Fibroblast of pulmonary artery (primary cell): ENCODE data around the gene PRKAR1B.

Experiments used
- DNase-seq: peaks from one replicate; pipeline ENCODE4 v3.0.0-alpha.2; 2010; ENCODE audit warnings: low read depth
- H3K4me3 ChIP-seq: replicated peaks from 2 replicates; pipeline ENCODE4 v1.5.1; 2011; ENCODE audit warnings: low read depth, mild to moderate bottlenecking, control low read depth, low read length, moderate library complexity
- TF ChIP-seq, protein P1 (sequence below): IDR thresholded peaks from 2 replicates; pipeline ENCODE4 v1.5.1; 2011; ENCODE audit warnings: mild to moderate bottlenecking, control low read depth, low read length, inconsistent platforms; ENCODE audit errors: missing control alignments

The PRKAR1B gene

DNA sequence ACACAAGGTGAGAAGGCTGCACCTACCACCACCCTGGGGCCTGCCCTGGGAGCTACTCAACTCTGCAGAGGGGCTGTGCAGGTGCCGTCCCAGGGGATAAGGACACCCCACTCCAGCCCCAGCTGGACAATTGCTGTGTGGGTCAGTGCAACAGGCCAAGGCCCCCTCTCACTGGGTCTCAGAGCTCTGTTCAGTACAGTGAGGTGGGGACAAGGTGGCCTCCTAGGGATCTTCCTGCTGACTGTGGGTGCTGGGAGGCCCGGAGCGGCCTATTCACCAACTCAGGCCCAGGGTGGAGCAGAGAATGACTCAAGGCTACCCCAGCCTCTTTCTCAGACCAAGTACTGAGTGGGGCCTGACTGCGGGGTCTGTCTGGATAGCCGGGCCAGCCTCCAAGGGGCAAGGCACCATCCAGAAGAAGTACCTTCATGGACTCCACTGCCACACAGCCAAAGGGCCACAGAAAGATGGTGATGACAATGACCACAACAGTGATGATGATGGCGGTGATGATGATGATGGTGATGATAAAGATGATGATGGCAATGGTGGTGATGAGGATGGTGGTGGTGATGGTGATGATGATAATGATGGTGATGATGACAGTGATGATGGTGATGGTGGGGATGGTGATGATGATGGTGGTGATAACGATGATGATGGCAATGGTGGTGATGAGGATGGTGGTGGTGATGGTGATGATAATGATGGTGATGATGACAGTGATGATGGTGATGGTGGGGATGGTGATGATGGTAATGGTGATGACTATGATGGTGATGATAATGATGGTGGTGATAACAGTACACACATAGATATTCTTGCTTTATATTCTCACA lies 60.4 kb downstream of the PRKAR1B start:
- TF ChIP-seq, protein P1, sequence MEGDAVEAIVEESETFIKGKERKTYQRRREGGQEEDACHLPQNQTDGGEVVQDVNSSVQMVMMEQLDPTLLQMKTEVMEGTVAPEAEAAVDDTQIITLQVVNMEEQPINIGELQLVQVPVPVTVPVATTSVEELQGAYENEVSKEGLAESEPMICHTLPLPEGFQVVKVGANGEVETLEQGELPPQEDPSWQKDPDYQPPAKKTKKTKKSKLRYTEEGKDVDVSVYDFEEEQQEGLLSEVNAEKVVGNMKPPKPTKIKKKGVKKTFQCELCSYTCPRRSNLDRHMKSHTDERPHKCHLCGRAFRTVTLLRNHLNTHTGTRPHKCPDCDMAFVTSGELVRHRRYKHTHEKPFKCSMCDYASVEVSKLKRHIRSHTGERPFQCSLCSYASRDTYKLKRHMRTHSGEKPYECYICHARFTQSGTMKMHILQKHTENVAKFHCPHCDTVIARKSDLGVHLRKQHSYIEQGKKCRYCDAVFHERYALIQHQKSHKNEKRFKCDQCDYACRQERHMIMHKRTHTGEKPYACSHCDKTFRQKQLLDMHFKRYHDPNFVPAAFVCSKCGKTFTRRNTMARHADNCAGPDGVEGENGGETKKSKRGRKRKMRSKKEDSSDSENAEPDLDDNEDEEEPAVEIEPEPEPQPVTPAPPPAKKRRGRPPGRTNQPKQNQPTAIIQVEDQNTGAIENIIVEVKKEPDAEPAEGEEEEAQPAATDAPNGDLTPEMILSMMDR, result no peak
- DNase-seq, result no peak

DNA sequence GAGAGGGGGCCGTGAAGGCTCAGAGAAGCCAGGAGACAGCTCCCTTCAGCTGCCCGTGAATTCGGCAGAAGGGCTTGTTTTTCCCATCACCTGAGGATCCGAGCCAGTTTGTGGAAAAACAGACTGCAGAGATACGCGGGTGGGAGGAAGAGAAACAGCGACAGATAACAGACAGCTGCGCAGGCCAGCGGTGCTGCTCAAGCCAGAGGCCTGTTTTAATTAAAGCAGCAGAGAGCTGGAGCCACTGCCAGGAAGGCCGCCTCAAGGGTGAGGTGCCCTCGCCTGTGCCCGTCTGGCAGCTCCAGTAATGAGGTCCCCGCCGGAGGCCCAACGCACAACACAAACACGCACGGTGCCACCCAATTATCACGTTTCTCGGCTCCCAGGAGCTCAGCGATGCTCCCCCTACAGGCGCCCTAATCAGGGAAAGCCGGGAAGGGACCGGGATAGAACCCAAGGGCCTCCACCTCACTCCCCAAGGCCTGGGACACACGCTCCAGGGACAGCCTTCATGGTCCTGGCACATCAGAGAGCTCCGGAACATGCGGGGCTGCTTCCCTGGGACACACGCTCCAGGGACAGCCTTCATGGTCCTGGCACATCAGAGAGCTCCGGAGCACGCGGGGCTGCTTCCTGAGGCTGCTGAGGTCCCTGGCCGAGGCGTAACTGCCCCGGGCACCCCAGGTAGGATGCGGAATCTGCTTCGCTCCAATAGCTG lies 61.2 kb downstream of the PRKAR1B start:
- TF ChIP-seq, protein P1, result peak; percentile 28
- DNase-seq, result no peak
- H3K4me3 ChIP-seq, result no peak overlapping the region

More for the DNA sequence above, 60.4 kb downstream of the PRKAR1B start:
- H3K4me3 ChIP-seq, result no peak overlapping the region

DNA sequence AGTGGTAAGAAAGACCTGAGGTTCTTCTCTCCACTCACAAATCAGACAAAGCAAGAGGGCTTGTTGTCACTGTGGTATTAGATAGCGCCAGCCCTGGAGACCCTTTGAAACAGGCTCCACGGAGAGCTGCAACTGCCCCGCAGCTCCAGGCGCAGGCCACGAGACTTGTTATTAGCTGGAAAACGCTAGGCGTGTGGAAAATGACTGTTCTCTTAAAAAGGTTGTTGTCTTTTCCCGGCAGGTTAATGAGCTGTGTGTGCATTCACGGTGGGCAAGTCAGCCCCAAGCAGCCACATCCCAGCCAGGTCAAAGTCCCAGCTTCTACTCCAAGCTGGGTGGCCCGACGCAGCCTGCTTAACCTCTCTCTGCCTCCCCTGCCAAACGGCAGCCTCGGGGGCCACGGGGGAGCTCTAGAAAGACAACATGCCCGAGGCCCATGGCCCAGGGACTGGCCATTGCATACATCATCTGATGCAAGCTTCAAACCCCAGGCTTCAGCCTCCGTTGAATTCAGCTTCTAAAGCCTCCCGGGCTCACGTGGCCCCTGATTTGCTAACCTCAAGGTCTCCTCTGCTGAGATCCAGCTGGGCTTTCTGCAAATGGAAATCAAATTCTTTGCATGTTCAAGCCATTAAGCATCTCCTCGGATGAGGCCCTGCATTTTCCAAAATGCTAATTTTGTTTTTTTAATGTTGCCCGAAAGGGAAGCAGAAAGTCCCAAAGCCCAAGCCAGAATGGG lies 61.9 kb downstream of the PRKAR1B start:
- H3K4me3 ChIP-seq, result no peak overlapping the region
- DNase-seq, result peak; percentile 41

DNA sequence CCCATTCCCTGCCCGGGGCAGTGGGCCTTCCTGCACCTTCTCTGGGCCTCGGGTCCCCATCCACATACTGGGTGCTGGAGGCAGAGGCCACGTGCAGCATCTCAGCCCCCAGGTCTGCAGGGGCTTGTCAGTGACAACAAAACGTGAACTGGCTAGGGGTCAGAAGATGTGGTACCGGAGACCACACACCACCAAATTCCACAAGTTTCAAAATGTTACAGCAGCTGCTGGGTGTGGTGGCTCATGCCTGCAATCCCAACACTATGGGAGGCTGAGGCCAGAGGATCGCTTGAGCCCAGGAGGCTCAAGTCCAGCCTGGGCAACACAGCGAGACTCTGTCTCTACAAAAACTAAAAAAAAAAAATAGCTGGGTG lies 62.7 kb downstream of the PRKAR1B start:
- TF ChIP-seq, protein P1, result no peak
- no peak overlapping the region for H3K4me3 ChIP-seq
- no peak for DNase-seq

More for the DNA sequence above, 61.9 kb downstream of the PRKAR1B start:
- TF ChIP-seq, protein P1, result no peak

DNA sequence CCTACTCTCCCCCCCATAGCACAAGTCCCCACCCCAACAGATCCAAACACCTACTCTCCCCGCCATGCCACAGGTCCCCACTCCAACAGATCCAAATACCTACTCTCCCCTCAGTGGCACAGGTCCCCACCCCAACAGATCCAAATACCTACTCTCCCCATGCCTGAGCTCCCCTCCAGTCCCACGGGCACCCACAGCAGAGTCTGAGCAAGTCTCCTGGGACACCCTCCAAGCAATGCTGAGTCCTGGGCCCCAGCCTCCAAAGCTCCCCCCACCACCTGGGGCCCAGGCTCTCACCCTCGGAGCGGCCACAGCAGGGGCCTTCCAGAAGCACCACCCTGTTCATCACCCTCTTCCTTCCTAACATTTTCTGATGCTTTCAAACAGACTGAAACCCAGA lies 64.5 kb downstream of the PRKAR1B start:
- no peak for DNase-seq
- no peak overlapping the region for H3K4me3 ChIP-seq
- TF ChIP-seq, protein P1, result no peak

DNA sequence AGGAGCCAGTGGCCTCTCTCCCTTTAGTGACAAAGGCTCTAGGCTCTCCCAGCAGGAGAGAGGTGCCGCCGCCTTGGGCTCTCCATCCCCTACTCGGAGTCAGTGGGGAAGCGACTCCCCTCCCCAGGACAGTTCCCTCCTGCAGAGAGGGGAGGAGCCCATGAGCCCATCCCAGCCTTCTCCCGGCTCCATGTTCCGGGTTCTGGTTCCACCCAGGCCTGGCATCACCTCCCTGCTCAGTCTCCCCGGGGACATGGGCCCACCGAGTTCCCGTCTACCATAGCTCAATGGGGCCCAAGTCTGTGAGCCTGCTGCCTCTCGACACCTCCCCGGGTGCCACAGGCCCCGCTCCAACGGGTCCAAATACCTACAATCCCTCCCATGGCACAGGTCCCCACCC lies 67.1 kb downstream of the PRKAR1B start:
- no peak for DNase-seq
- H3K4me3 ChIP-seq, result no peak overlapping the region
- TF ChIP-seq, protein P1, result no peak
